Nasal cavity respiratory epithelium epithelial cell of viscerocranial mucosa (primary cell): ENCODE data around the gene SGO1. TPM values are rescaled to one million over a fixed set of nuclear protein-coding genes. Genes with fewer than 3 reads are reported as not detected.

ENCODE experiments used
- total RNA-seq: library from RNA; depleted of rRNA; stranded (reverse); fragments of >200 nt; gene quantifications from 2 replicates; pipeline ENCODE4 v1.2.3, GENCODE V29; 2014

The SGO1 gene
- total RNA-seq, result under 0.01 and 0.14 TPM in 2 replicates

GRCh38 chr3:20185679-20186599 is at the start of gene SGO1:
SGO1 (minus strand) TSS chr3:20186206; CDS start chr3:20184027, 2,179 bp downstream.

Other genes starting within 250 kb of the SGO1 start
- 86.8 and 96.0 TPM in 2 replicates for gene RAB5A, start 239.1 kb downstream of the SGO1 start, total RNA-seq
- not detected in 2 replicates for gene PP2D1, start 173.9 kb downstream of the SGO1 start, total RNA-seq
- 3.8 and 6.1 TPM in 2 replicates for gene KAT2B, start 145.8 kb downstream of the SGO1 start, total RNA-seq